ENCODE data around the gene TM4SF1.

TM4SF1 gene, protein sequence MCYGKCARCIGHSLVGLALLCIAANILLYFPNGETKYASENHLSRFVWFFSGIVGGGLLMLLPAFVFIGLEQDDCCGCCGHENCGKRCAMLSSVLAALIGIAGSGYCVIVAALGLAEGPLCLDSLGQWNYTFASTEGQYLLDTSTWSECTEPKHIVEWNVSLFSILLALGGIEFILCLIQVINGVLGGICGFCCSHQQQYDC

DNA sequence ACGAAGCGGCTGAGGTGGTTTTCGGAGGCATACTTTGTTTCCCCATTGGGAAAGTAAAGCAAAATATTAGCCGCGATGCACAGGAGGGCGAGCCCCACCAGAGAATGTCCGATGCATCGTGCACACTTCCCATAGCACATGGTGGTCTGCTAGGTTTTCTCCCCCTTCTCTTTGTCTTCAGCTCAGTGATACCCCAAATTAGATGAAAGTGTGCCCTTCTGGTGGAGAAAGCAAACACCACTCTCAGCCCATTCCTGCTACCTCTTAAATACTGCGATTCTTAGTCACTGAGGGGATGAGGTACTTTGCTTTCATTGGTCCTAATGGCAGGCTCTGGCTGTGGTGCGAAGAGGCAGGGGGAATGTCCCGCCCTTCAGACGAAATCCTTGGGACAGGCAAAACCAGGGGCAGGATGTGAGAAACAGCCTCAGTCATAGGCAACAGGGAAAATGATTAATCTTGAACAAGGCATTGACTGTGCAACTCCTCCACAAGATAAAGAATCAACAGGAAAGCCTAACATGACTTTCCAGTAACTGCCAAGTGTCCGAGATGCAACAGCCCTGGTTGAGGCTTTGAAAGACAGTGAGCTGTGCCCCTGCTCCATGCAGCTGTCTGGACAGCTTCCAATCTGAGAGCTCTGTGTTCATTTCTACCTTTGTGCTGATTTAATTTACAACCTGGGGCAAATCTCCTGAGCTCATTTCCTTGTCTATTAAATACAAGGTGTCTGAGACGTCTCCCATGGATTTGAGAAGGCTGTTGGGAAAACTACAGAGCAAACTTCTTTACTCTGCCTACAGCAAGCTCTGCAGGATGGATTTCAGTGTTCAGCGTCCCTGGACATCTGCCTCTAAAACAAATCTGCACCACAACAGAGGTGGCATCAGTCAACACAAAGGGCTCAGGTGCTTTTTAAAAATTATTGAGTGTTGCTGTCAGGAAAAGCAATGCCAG, at the start of gene TM4SF1:
TSS of gene TM4SF1 (minus strand) at position 242 of the 957 bp plus-strand sequence. CDS start at position 140, 102 bp downstream.
- DNase-seq (ENCODE audit: low spot score), result no peak

DNA sequence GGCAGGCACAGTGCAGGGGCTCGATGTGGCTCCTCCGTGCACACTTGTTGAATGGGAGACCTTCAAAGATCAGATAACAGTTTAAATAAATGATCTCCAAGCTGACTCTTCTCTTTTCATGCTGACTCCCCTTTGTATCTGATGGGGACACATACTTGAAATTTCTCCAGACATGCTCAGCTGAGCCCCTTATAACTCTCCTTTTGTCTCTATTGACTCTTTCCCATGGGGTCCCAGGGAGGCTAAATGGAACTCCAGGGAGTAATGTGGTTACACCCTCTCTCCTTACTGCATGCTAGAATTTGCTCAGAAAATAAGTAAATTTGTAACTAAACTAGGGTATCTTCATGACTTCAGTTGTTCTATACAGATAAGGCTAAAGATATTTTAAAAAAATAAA, 48.9 kb upstream of the TM4SF1 start:
- DNase-seq (ENCODE audit: low spot score), result no peak

DNA sequence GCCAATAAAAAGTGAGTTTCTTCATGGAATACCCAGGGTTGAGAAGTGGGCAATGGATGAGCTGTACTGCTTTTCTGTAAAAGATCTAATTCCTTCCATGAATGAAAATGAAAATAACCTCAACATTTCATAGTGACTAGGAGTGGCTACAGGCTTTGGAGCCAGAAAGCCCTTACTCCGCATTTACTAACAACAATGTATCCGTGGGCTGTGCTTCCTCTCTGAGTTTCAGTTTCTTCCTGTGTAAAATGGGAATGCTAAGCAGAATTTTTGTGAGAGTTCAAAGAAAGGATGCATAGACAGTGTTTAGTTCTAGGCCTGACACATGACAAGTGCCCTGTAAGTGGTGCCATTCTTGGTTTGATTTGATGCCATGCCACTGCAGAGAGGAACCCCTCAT, 47.5 kb upstream of the TM4SF1 start:
- no peak for DNase-seq (ENCODE audit: low spot score)

GRCh38 chr3:149421764-149422163, 44.3 kb upstream of the TM4SF1 start:
- DNase-seq (ENCODE audit: low spot score), result no peak

DNA sequence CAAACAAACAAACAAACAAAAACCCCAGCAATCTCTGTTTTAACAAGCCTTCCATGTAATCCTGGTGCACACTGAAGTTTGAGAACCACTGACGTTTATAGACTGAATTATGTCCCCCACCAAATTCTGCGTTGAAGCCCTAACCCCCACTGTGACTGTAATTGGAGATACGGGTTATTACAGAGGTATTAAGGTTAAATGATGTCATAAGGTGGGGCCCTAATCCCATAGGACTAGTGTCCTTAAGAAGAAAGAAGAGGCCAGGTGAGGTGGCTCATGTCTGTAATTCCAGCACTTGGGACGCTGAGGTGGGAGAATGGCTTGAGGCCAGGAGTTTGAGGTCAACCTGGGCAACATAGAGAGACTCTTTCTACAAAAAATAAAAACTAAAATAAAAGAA, 42.4 kb upstream of the TM4SF1 start:
- no peak for DNase-seq (ENCODE audit: low spot score)

DNA sequence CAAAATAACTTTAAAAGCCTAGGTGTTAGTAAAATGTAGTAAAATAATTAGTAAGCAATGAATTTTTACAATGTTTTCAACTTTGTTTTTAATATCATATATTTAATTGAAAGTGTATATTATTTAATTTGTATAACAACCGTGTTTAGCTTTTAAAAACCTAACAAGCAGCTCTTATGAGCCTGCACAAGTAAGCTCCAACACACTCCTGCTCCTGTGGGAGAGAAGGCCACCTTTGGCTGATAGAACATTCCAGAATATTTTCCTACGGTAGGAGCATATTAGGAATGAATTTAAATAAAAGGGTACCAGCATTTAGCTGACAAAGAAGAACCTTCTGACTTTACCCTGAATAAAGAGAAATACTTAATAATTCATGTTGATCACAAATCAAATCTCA, 40.3 kb upstream of the TM4SF1 start:
- no peak for DNase-seq (ENCODE audit: low spot score)

DNA sequence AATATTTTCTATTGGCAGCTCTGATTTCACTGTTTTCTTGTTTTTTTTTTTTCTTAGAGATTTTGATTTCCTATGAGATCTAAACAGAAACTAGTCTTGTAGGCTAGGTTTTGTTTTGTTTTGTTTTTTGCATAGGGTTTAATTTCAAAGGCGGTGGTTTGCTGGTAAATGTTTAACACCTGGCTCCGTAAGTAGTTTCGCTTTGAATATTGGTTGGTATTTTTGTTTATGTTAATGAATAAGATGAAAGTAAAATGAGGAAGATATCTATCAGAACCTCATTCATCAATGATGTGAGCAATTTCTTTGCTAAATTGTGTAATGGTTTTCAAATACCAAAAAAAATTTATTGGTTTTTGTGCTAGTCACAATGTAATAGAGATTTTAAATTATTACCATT, 39.7 kb upstream of the TM4SF1 start:
- no peak for DNase-seq (ENCODE audit: low spot score)

DNA sequence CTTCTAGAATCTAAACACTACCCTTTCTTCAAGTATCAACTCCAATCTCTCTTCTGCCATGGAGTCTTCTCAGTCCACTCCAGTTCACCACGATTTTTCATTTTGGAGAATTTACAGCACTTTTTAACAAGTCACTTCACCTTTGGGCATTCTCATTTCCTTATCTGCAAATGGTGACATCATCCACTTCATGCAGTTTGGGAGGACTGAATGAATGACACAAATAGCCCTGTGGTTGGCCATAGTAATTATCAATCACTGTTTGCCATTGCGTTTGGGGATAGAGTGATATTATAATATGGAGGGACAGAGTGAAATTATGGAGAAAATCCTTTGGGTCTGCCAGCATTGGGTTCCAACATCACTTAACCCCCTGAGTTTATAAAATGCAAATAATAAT, 38.0 kb upstream of the TM4SF1 start:
- DNase-seq (ENCODE audit: low spot score), result no peak

DNA sequence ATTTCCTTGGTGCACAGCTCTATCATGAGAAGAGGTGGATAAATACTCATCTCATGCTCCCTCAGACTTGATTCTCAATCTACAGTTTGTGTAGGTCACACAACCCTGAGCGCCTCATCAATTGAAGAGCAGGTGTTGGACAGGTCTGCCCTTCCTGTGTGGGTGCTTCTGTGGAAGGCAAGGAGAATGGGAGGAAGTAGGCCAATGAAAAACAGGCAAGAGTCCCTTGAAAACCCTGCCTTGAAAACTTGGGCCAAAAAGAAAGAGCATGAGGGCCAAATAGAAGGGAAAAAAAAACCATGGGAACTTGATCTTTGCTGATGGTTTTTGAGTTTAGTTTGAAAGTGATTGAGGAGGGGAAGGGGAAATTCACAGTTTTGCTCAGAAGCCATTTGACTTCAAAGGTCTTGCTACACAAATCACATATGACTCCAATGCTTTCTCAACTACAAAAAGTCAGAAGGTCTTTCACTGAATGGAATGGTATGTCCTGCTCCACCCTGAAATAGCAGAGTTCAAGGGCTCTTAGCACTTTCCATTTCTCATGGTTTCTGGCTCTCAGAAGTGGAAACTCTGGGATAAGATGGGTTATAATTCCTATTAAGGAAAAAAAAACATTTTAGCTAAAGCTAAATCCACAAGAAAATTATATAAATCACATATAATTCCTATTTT, 37.2 kb upstream of the TM4SF1 start:
- no peak for DNase-seq (ENCODE audit: low spot score)

- no peak for DNase-seq (ENCODE audit: low spot score)
Measured at GRCh38 chr3:149411583-149411982, 34.1 kb upstream of the TM4SF1 start.

DNA sequence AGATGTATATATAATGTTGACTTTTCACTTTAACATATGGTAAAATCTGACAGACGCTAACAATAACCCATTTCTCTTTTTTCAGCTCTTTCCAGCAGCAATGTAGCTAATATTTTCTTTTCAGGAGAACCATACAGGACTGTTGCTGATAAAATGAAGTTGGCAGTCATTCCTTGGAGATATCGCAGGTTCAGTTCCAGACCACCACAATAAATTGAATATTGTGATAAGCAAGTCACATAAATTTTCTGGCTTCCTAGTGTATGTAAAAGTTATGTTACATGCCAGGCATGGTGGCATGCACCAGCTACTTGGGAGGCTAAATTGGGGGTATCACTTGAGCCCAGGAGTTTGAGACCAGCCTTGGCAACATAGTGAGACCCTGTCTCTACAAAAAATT, 31.9 kb upstream of the TM4SF1 start:
- no peak for DNase-seq (ENCODE audit: low spot score)

DNA sequence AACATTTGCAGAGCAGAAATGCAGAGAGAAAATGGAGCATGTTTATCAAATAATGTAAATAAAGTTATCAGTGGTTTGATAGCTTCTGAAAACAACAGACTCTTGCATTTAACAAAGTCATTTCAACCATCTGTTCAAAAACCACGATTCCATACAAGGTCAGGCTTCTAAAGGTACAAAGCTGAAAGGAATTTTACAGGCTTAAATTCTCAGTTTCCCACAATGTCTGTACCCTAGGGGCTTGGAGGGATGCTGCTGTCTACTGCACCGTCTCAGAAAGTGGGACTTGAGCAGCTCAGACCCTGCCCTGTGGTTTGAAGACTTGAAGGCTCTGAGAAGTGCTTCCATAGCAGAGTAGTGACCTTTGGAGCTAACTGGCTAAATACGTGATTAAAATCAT, 30.4 kb upstream of the TM4SF1 start:
- no peak for DNase-seq (ENCODE audit: low spot score)

- no peak for DNase-seq (ENCODE audit: low spot score)
Measured at GRCh38 chr3:149406244-149406752, 28.8 kb upstream of the TM4SF1 start.

GRCh38 chr3:149403443-149403842, 26.0 kb upstream of the TM4SF1 start:
- no peak for DNase-seq (ENCODE audit: low spot score)

GRCh38 chr3:149402481-149402880, 25.0 kb upstream of the TM4SF1 start:
- DNase-seq (ENCODE audit: low spot score), result no peak

GRCh38 chr3:149401926-149402310, 24.5 kb upstream of the TM4SF1 start:
- no peak for DNase-seq (ENCODE audit: low spot score)

- no peak for DNase-seq (ENCODE audit: low spot score)
Measured at GRCh38 chr3:149401212-149401925, 23.9 kb upstream of the TM4SF1 start.

GRCh38 chr3:149400645-149401044, 23.2 kb upstream of the TM4SF1 start:
- no peak for DNase-seq (ENCODE audit: low spot score)

DNA sequence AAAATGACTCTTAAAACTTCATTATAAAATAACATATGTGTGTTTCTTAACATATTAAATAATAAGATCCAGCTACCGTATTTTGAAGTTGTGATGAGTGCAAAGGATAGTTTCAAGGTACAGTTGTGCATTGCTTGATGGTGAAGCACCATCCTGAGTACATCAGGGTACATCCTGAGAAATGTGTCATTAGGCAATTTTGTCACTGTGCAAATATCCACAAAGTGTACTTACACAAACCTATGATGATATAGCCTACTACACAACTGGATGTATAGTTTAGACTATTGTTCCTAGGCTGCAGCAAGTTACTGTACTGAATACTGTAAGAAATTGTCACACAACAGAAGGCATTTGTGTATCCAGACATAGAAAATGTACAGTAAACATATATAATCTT, 20.8 kb upstream of the TM4SF1 start:
- no peak for DNase-seq (ENCODE audit: low spot score)

- no peak for DNase-seq (ENCODE audit: low spot score)
Measured at GRCh38 chr3:149397528-149397927, 20.1 kb upstream of the TM4SF1 start.

DNA sequence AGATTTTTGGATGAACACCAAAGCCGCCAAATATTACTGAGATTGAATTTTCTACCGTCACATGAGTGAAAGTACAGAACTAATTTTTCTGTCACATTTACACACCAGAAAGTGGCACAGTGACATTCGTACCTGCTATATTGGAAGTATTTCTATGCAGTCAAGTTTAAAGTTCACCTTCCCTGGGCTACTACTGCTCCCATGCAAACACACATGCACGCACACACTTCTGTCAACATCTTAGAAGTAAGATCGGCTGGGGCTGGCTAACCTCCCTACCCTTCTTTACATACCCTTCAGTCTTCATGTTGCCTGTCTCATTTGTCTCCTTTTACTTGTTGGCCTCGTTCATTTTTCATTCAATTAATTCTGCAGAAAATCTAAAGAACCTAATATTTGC, 19.0 kb upstream of the TM4SF1 start:
- DNase-seq (ENCODE audit: low spot score), result no peak
